Subcutaneous adipose tissue (tissue), 4 donors: ENCODE data around the gene RHOD. TPM values are rescaled to one million over a fixed set of nuclear protein-coding genes. Genes with fewer than 3 reads are reported as not detected.

Experiments
- CTCF ChIP-seq: fragments of 450-650 bp; IDR thresholded peaks from one replicate; pipeline ENCODE4 v1.5.1; 2016; ENCODE audit warnings: low read depth, mild to moderate bottlenecking, control low read depth, antibody characterized with exemption, moderate library complexity
- total RNA-seq, 4 donors: library from RNA; depleted of rRNA; stranded (reverse); fragments of >200 nt; gene quantifications; one replicate each; pipeline ENCODE4 v1.1.0, GENCODE V29; 2016

RHOD gene
- total RNA-seq, 4 donors from 2014 or later: 8.6 to 21.4 (median 13.9) TPM

- TF ChIP-seq CTCF: no peak
These were observed 29.7 kb upstream of the RHOD start for GRCh38 chr11:67026941-67027340.

- no peak for TF ChIP-seq CTCF
These were observed 29.1 kb upstream of the RHOD start for GRCh38 chr11:67027483-67027930.

GRCh38 chr11:67027943-67028542, 28.6 kb upstream of the RHOD start:
- no peak for TF ChIP-seq CTCF

- TF ChIP-seq CTCF: no peak
These were observed 27.5 kb upstream of the RHOD start for GRCh38 chr11:67029146-67029545.

GRCh38 chr11:67030976-67031375, 25.7 kb upstream of the RHOD start:
- no peak for TF ChIP-seq CTCF

GRCh38 chr11:67031791-67032561, 24.7 kb upstream of the RHOD start:
- TF ChIP-seq CTCF: no peak

- TF ChIP-seq CTCF: no peak
These were observed 23.7 kb upstream of the RHOD start for GRCh38 chr11:67032830-67033551.
